H1 (cell line): Measurements from ENCODE around the gene PPIA. TPM values are rescaled to one million over a fixed set of nuclear protein-coding genes. Genes with fewer than 3 reads are reported as not detected.
"Not testable (repeated sequence)": the region's sequence is repeated elsewhere in the genome, so short reads cannot be mapped to it uniquely, and the experiment has no call there.

Experiments used
- CTCF ChIA-PET: fragments of 300-600 bp; sonication (Branson Sonifier 250); formaldehyde crosslinking; loops from one replicate; lab custom pipeline; 2021; ENCODE audit not compliant: partially characterized antibody; lab: Charles Lee
- POLR2A ChIA-PET: fragments of 300-600 bp; sonication (Branson Sonifier 250); formaldehyde crosslinking; loops from one replicate; lab custom pipeline; 2021; ENCODE audit warnings: inconsistent platforms; ENCODE audit not compliant: partially characterized antibody; lab: Charles Lee
- DNase-seq, 2 experiments: peaks; one replicate each; pipeline versions ENCODE4 v3.0.0 to v3.0.0-alpha.2; 2010 to 2022; ENCODE audit warnings: low spot score in 2 of 2, low read depth in 1 of 2, mixed read lengths in 1 of 2
- FAIRE-seq: peaks from 2 replicates; lab custom pipeline; 2011; peaks lifted over from hg19 to GRCh38; lab: Jason Lieb, UNC
- H2AFZ ChIP-seq: 2 replicates; pipeline ENCODE4 v1.8.1; 2012; ENCODE audit warnings: low read length, inconsistent platforms
- H2AK5ac ChIP-seq: 2 replicates; pipeline ENCODE4 v1.6.1; 2013; ENCODE audit warnings: low read depth, low read length
- H2BK120ac ChIP-seq: replicated peaks from 2 replicates; pipeline ENCODE3; 2013; ENCODE audit warnings: low read depth, low read length, inconsistent platforms
- H2BK12ac ChIP-seq: 2 replicates; pipeline ENCODE4 v1.6.1; 2013; ENCODE audit warnings: low read depth, low read length
- H2BK15ac ChIP-seq: 2 replicates; pipeline ENCODE4 v1.6.1; 2013; ENCODE audit warnings: low read length
- H2BK20ac ChIP-seq: 2 replicates; pipeline ENCODE4 v1.6.1; 2013; ENCODE audit warnings: low read length
- H2BK5ac ChIP-seq: 2 replicates; pipeline ENCODE4 v1.6.1; 2013; ENCODE audit warnings: low read depth, low read length
- H3K14ac ChIP-seq: 2 replicates; pipeline ENCODE4 v1.6.1; 2013; ENCODE audit warnings: inconsistent platforms; ENCODE audit not compliant: insufficient read length
- H3K18ac ChIP-seq: 2 replicates; pipeline ENCODE4 v1.6.1; 2013; ENCODE audit warnings: low read length; ENCODE audit errors: extremely low read depth
- H3K23ac ChIP-seq: 2 replicates; pipeline ENCODE4 v1.6.1; 2013; ENCODE audit warnings: inconsistent platforms; ENCODE audit not compliant: insufficient read length
- H3K23me2 ChIP-seq: 2 replicates; pipeline ENCODE4 v1.6.1; 2013; ENCODE audit warnings: low read depth, low read length
- H3K27ac ChIP-seq: 2 replicates; pipeline ENCODE4 v1.6.1; 2011; ENCODE audit warnings: low read depth, low read length, inconsistent platforms
- H3K27me3 ChIP-seq, 4 experiments: replicated peaks in 1 of 4; 1 replicate in 1 of 4; 2 replicates in 3 of 4; pipeline versions ENCODE4 v1.6.1 to v1.8.1; 2011 to 2013; ENCODE audit warnings: low read length in 3 of 4, mild to moderate bottlenecking in 3 of 4, inconsistent platforms in 2 of 4, mixed read lengths in 2 of 4, moderate library complexity in 1 of 4; ENCODE audit not compliant: control insufficient read depth in 3 of 4, insufficient read depth in 3 of 4; ENCODE audit errors: extremely low read depth in 1 of 4
- H3K36me3 ChIP-seq, 4 experiments: 2 replicates each; pipeline versions ENCODE4 v1.6.1 to v1.8.1; 2011 to 2013; ENCODE audit warnings: mild to moderate bottlenecking in 4 of 4, low read length in 3 of 4, moderate library complexity in 2 of 4, control low read depth in 1 of 4, inconsistent platforms in 1 of 4; ENCODE audit not compliant: insufficient read depth in 4 of 4, control insufficient read depth in 2 of 4
- H3K4ac ChIP-seq: replicated peaks from 2 replicates; pipeline ENCODE3; 2013; ENCODE audit warnings: low read length, low read depth, mixed read lengths, inconsistent platforms; ENCODE audit not compliant: insufficient read length
- H3K4me1 ChIP-seq, 4 experiments: replicated peaks in 1 of 4; 1 replicate in 1 of 4; 2 replicates in 3 of 4; pipeline versions ENCODE4 v1.6.1 to v1.8.1; 2011 to 2013; ENCODE audit warnings: low read length in 3 of 4, inconsistent platforms in 2 of 4, mixed read lengths in 1 of 4; ENCODE audit not compliant: insufficient read depth in 4 of 4, control insufficient read depth in 3 of 4
- H3K4me2 ChIP-seq, 2 experiments: 2 replicates each; pipeline versions ENCODE4 v1.6.1 to v1.8.1; 2011 to 2013; ENCODE audit warnings: low read depth in 2 of 2, low read length in 2 of 2, control low read depth in 1 of 2, inconsistent platforms in 1 of 2, mild to moderate bottlenecking in 1 of 2; ENCODE audit not compliant: insufficient read depth in 1 of 2
- H3K4me3 ChIP-seq, 4 experiments: fragments of 200-600, 300-600 bp in 1 of 4; sonication (generic), shearing (Covaris generic), sonication (Bioruptor Twin) in 1 of 4; 2 replicates each; pipeline versions ENCODE4 v1.5.1 to v1.8.1; 2011 to 2016; ENCODE audit warnings: low read length in 4 of 4, low read depth in 3 of 4, control low read depth in 2 of 4, inconsistent platforms in 2 of 4, mild to moderate bottlenecking in 2 of 4, mixed read lengths in 1 of 4, moderate library complexity in 1 of 4; ENCODE audit not compliant: insufficient read depth in 2 of 4; ENCODE audit errors: extremely low read depth in 1 of 4
- H3K56ac ChIP-seq: replicated peaks from 2 replicates; pipeline ENCODE3; 2013; ENCODE audit warnings: low read depth, mild to moderate bottlenecking, mixed read lengths, low read length, inconsistent platforms; ENCODE audit not compliant: insufficient read length
- H3K79me1 ChIP-seq: 2 replicates; pipeline ENCODE4 v1.6.1; 2013; ENCODE audit warnings: low read depth, low read length, control low read depth
- H3K79me2 ChIP-seq, 2 experiments: 2 replicates each; pipeline versions ENCODE4 v1.6.1 to v1.8.1; 2012 to 2013; ENCODE audit warnings: low read length in 2 of 2, mild to moderate bottlenecking in 2 of 2, inconsistent platforms in 1 of 2; ENCODE audit not compliant: insufficient read depth in 2 of 2, control insufficient read depth in 1 of 2
- H3K9ac ChIP-seq, 4 experiments: replicated peaks in 1 of 4; 1 replicate in 1 of 4; 2 replicates in 3 of 4; pipeline versions ENCODE4 v1.6.1 to v1.8.1; 2011 to 2013; ENCODE audit warnings: low read depth in 3 of 4, low read length in 3 of 4, control low read depth in 2 of 4, mild to moderate bottlenecking in 2 of 4, moderate library complexity in 2 of 4, inconsistent platforms in 1 of 4; ENCODE audit errors: extremely low read depth in 1 of 4
- H3K9me3 ChIP-seq, 2 experiments: 2 replicates each; pipeline versions ENCODE4 v1.6.1 to v1.8.1; 2012 to 2013; ENCODE audit warnings: mild to moderate bottlenecking in 2 of 2, moderate library complexity in 2 of 2, control low read depth in 1 of 2, inconsistent platforms in 1 of 2, low read depth in 1 of 2, low read length in 1 of 2, mixed read lengths in 1 of 2; ENCODE audit not compliant: insufficient read depth in 2 of 2
- H4K20me1 ChIP-seq, 2 experiments: replicated peaks in 1 of 2; 2 replicates each; pipeline versions ENCODE3 to v1.8.1; 2011 to 2013; ENCODE audit warnings: inconsistent platforms in 2 of 2, low read length in 2 of 2, mild to moderate bottlenecking in 1 of 2; ENCODE audit not compliant: insufficient read depth in 2 of 2, control insufficient read depth in 1 of 2
- H4K5ac ChIP-seq: 2 replicates; pipeline ENCODE4 v1.6.1; 2013; ENCODE audit warnings: low read length, low read depth, mixed read lengths, inconsistent platforms; ENCODE audit not compliant: insufficient read length
- H4K8ac ChIP-seq: 2 replicates; pipeline ENCODE4 v1.8.0; 2013; ENCODE audit warnings: mild to moderate bottlenecking, moderate library complexity, low read length, inconsistent platforms; ENCODE audit not compliant: insufficient read depth; ENCODE audit errors: extremely low read depth
- H4K91ac ChIP-seq: replicated peaks from 2 replicates; pipeline ENCODE3; 2013; ENCODE audit warnings: low read length, mixed read lengths, inconsistent platforms; ENCODE audit not compliant: insufficient read length
- WGBS, 2 experiments: shearing (Covaris generic) in 1 of 2; methylation state at CpG; one replicate each; pipeline versions ENCODE4 v1.1.6 to v1.1.7; 2013 to 2015; ENCODE audit warnings: low lambda C conversion rate in 2 of 2, mixed read lengths in 2 of 2, inconsistent platforms in 1 of 2, low coverage in 1 of 2, missing lambda C conversion rate in 1 of 2; ENCODE audit not compliant: insufficient replicate concordance in 2 of 2, insufficient coverage in 1 of 2, insufficient read length in 1 of 2; ENCODE audit errors: extremely low coverage in 1 of 2, missing lambda C conversion rate in 1 of 2; 5-methylcytosine and 5-hydroxymethylcytosine counted together
- polyA plus RNA-seq, 7 experiments: library from polyadenylated mRNA; depleted of rRNA in 3 of 7; stranded (reverse) in 5 of 7; unstranded in 2 of 7; fragments of >200 nt in 5 of 7; fragments of 200-250 nt in 2 of 7; gene quantifications; 1 replicate in 5 of 7; 2 replicates in 1 of 7; 4 replicates in 1 of 7; pipeline versions ENCODE4 v1.2.1 to v1.2.3, GENCODE V29; 2011 to 2013; ENCODE audit warnings: missing spikeins in 2 of 7, mixed read lengths in 2 of 7
- total RNA-seq: library from RNA; stranded (reverse); fragmentation: NEBNext Ultra II Directional; extraction: Animal tissue kit (Norgen Biotek cat#: 25700); gene quantifications from 2 replicates; pipeline ENCODE4 v1.2.1, GENCODE V29; 2021

The PPIA gene
- total and polyA plus RNA-seq, 2 of the 8 experiments (the other 6 are each of a cell fraction or from before 2014, with no cell fraction given): 2,865 to 5,394 TPM

GRCh38 chr7:44774486-44774885 is 22.0 kb upstream of the PPIA start:
- not testable (repeated sequence) for H3K4me2 ChIP-seq, H4K91ac ChIP-seq, DNase-seq, H3K4me1 ChIP-seq, H3K18ac ChIP-seq, H3K56ac ChIP-seq, H3K23ac ChIP-seq, H4K5ac ChIP-seq, H3K9ac ChIP-seq, H3K9me3 ChIP-seq, H2BK5ac ChIP-seq, H2BK15ac ChIP-seq, H2BK20ac ChIP-seq, H3K23me2 ChIP-seq, H3K27ac ChIP-seq, H2BK12ac ChIP-seq, H3K14ac ChIP-seq, H3K4ac ChIP-seq, H4K20me1 ChIP-seq, FAIRE-seq, H3K79me2 ChIP-seq, H3K4me3 ChIP-seq, H2AK5ac ChIP-seq, H3K79me1 ChIP-seq, H2AFZ ChIP-seq, H4K8ac ChIP-seq, H3K27me3 ChIP-seq, H2BK120ac ChIP-seq, H3K36me3 ChIP-seq
- ChIA-PET CTCF (interaction anchor here (0.7 to 1.9 kb wide), 5 partner anchors 10 to 361 kb away, joined by 3 to 6 read pairs (median 4); no protein-coding TSS in a partner anchor), POLR2A (interaction anchor here (0.9 to 7.7 kb wide), 5 partner anchors 20 to 30 kb away, joined by 3 to 30 read pairs (median 4); partner anchors contain the start of gene PPIA)
- 81% methylated on average over 3 of the region's 3 CpGs; no CpG with 5 or more reads in 1 of the 2 experiments for WGBS, 2 experiments
